CD4-positive, alpha-beta T cell treated with Interleukin-4 for 4 hours (primary cell): Measurements from ENCODE around the gene RXFP2.
A peak's percentile ranks its signal among the peaks of the same experiment; 100 is the strongest.

Source experiments
- DNase-seq: peaks from one replicate; pipeline ENCODE4 v3.0.0-alpha.2; 2020

The RXFP2 gene

GRCh38 chr13:31768351-31768750 lies 29.0 kb downstream of the RXFP2 start:
- no peak for DNase-seq

- DNase-seq, result no peak
Measured at GRCh38 chr13:31769575-31769974, 30.2 kb downstream of the RXFP2 start.

- DNase-seq, result no peak
Measured at GRCh38 chr13:31772231-31772630, 32.9 kb downstream of the RXFP2 start.

- DNase-seq, result no peak
Measured at GRCh38 chr13:31773538-31773937, 34.2 kb downstream of the RXFP2 start.

- DNase-seq, result no peak
Measured at GRCh38 chr13:31774186-31774750, 34.9 kb downstream of the RXFP2 start.

GRCh38 chr13:31775148-31775547 lies 35.8 kb downstream of the RXFP2 start:
- no peak for DNase-seq

- DNase-seq, result no peak
Measured at GRCh38 chr13:31775686-31776085, 36.4 kb downstream of the RXFP2 start.

GRCh38 chr13:31781064-31781463 lies 41.7 kb downstream of the RXFP2 start:
- DNase-seq, result no peak

GRCh38 chr13:31786011-31786410 lies 46.7 kb downstream of the RXFP2 start:
- no peak for DNase-seq

GRCh38 chr13:31790992-31791391 lies 51.7 kb downstream of the RXFP2 start:
- DNase-seq, result no peak

- no peak for DNase-seq
Measured at GRCh38 chr13:31793246-31793645, 53.9 kb downstream of the RXFP2 start.

GRCh38 chr13:31794452-31794851 lies 55.1 kb downstream of the RXFP2 start:
- no peak for DNase-seq

GRCh38 chr13:31797154-31797775 lies 57.9 kb downstream of the RXFP2 start:
- no peak for DNase-seq

- DNase-seq, result no peak
Measured at GRCh38 chr13:31798189-31798588, 58.9 kb downstream of the RXFP2 start.

- DNase-seq, result no peak
Measured at GRCh38 chr13:31801088-31801487, 61.8 kb downstream of the RXFP2 start.

GRCh38 chr13:31803311-31803710 lies 64.0 kb downstream of the RXFP2 start:
- DNase-seq, result no peak

GRCh38 chr13:31805841-31806240 lies 66.5 kb downstream of the RXFP2 start:
- no peak for DNase-seq

- peak; percentile 77 for DNase-seq
Measured at GRCh38 chr13:31807090-31807541, 67.8 kb downstream of the RXFP2 start.

- no peak for DNase-seq
Measured at GRCh38 chr13:31814536-31814935, 75.2 kb downstream of the RXFP2 start.

- DNase-seq, result no peak
Measured at GRCh38 chr13:31815361-31816144, 76.2 kb downstream of the RXFP2 start.

GRCh38 chr13:31818236-31818635 lies 78.9 kb downstream of the RXFP2 start:
- DNase-seq, result no peak

GRCh38 chr13:31824705-31825517 lies 85.6 kb downstream of the RXFP2 start:
- DNase-seq, result peak; percentile 24

- DNase-seq, result no peak
Measured at GRCh38 chr13:31826521-31826920, 87.2 kb downstream of the RXFP2 start.
